ENCODE data around the gene MAX.

GRCh38 chr14:65053466-65053865, 48.9 kb downstream of the MAX start:
- TF ChIP-seq GATA2 (IDR thresholded peaks at IDR 0.05; ENCODE audit: low read depth, low read length) (no peak), GATA3 (IDR thresholded peaks at IDR 0.05; ENCODE audit: low read depth, low read length) (no peak)

Measured in SH-SY5Y (cell line).